Measurements from ENCODE around the gene FHIP1A.

GRCh38 chr4:151443752-151444151 lies 34.8 kb downstream of the FHIP1A start:
- TF ChIP-seq C11orf30 (IDR thresholded peaks at IDR 0.05; ENCODE audit: low read depth), result no peak
- TF ChIP-seq E2F4 (CRISPR knock-in tag; IDR thresholded peaks at IDR 0.05; ENCODE audit: low read depth), result no peak
- no peak for TF ChIP-seq POLR2AphosphoS5 (IDR thresholded peaks at IDR 0.05; ENCODE audit: control insufficient read depth, insufficient read depth, low read depth, low read length)
- no peak for TF ChIP-seq YY1 (IDR thresholded peaks at IDR 0.05; ENCODE audit: borderline replicate concordance in 1 of 3, control insufficient read depth in 1 of 3, extremely low read depth in 1 of 3, insufficient read depth in 3 of 3, insufficient read length in 1 of 3, insufficient replicate concordance in 2 of 3, low read depth in 1 of 3, low read length in 2 of 3)
- TF ChIP-seq ZFX (CRISPR knock-in tag; IDR thresholded peaks at IDR 0.05), result no peak
- TF ChIP-seq CTCF (IDR thresholded peaks at IDR 0.05 in 2 of 3, conservative IDR thresholded peaks at IDR 0.05 in 1 of 3; ENCODE audit: insufficient read depth in 2 of 3, low read depth in 1 of 3, low read length in 3 of 3), result no peak
- no peak for TF ChIP-seq ZNF274 (IDR thresholded peaks at IDR 0.05; ENCODE audit: borderline replicate concordance, low read depth, low read length)
- TF ChIP-seq KDM1A (IDR thresholded peaks at IDR 0.05), result no peak
- no peak for TF ChIP-seq ZNF395 (CRISPR knock-in tag; IDR thresholded peaks at IDR 0.05)
- no peak for TF ChIP-seq POLR2B (IDR thresholded peaks at IDR 0.05; ENCODE audit: low read depth, partially characterized antibody)
- no peak for TF ChIP-seq GABPB1 (CRISPR knock-in tag; IDR thresholded peaks at IDR 0.05)
